Muscle of leg (tissue), 11 donors: ENCODE results near the gene TPSG1. TPM values are rescaled to one million over a fixed set of nuclear protein-coding genes. Genes with fewer than 3 reads are reported as not detected.

ENCODE experiments used
- DNase-seq: peaks from one replicate; pipeline ENCODE4 v3.0.0; 2013
- H3K27ac ChIP-seq: one replicate; pipeline ENCODE4 v1.5.1; 2013; ENCODE audit warnings: mild to moderate bottlenecking, low read length, control low read depth
- H3K27me3 ChIP-seq: one replicate; pipeline ENCODE4 v1.6.1; 2013; ENCODE audit warnings: low read length; ENCODE audit not compliant: control insufficient read depth, insufficient read depth
- H3K36me3 ChIP-seq: one replicate; pipeline ENCODE4 v1.6.1; 2013; ENCODE audit warnings: low read length; ENCODE audit not compliant: control insufficient read depth, insufficient read depth
- H3K4me1 ChIP-seq: one replicate; pipeline ENCODE4 v1.6.1; 2013; ENCODE audit warnings: low read length; ENCODE audit not compliant: control insufficient read depth, insufficient read depth
- H3K4me3 ChIP-seq: one replicate; pipeline ENCODE4 v1.5.1; 2013; ENCODE audit warnings: low read length, control low read depth
- H3K9me3 ChIP-seq: replicated peaks from 2 replicates; pipeline ENCODE4 v1.6.1; 2013; ENCODE audit warnings: low read depth, low read length; ENCODE audit not compliant: control insufficient read depth
- whole genome bisulfite sequencing: methylation state at CpG from one replicate; pipeline ENCODE4 v1.1.5; 2013; ENCODE audit warnings: missing lambda C conversion rate; ENCODE audit not compliant: insufficient coverage; 5-methylcytosine and 5-hydroxymethylcytosine counted together
- polyA plus RNA-seq, 8 donors: library from polyadenylated mRNA; unstranded; fragments of 120-200 nt; gene quantifications; one replicate each; pipeline versions ENCODE4 v1.2.1 to v1.2.3, GENCODE V29; 2013; ENCODE audit warnings: inconsistent platforms in 1 of 8, low replicate concordance in 1 of 8; ENCODE audit not compliant: insufficient read length in 8 of 8, insufficient read depth in 1 of 8
- total RNA-seq: library from RNA; stranded (reverse); fragments of 120-200 nt; gene quantifications from one replicate; pipeline ENCODE4 v1.2.4, GENCODE V29; 2013

TPSG1 gene
- total and polyA plus RNA-seq, 9 donors, result 0.98 to 3.7 (median 1.7) TPM; not detected in 1

GRCh38 chr16:1264345-1265089 lies 39.4 kb upstream of the TPSG1 start:
- no peak for DNase-seq
- peaks cover 53% of the 10 kb centered on the region for H3K27me3 ChIP-seq
- H3K4me1 ChIP-seq, result no peaks in the 10 kb centered on the region
- WGBS, result 92% methylated on average over 16 of the region's 16 CpGs
- H3K4me3 ChIP-seq, result no peak overlapping the region
- H3K27ac ChIP-seq, result no peak overlapping the region
- H3K9me3 ChIP-seq, result no peaks in the 10 kb centered on the region
- no peaks in the 10 kb centered on the region for H3K36me3 ChIP-seq

- Histone ChIP-seq H3K4me1 (peaks cover 4% of the 10 kb centered on the region), H3K36me3 (no peaks in the 10 kb centered on the region), H3K4me3 (no peak overlapping the region), H3K27me3 (peaks cover 57% of the 10 kb centered on the region), H3K27ac (no peak overlapping the region), H3K9me3 (no peaks in the 10 kb centered on the region)
- WGBS, result 74% methylated on average over 15 of the region's 15 CpGs
- no peak for DNase-seq
These were observed 38.7 kb upstream of the TPSG1 start for GRCh38 chr16:1263591-1264344.

- Histone ChIP-seq H3K27me3 (peaks cover 59% of the 10 kb centered on the region), H3K4me3 (no peak overlapping the region), H3K4me1 (peaks cover 5% of the 10 kb centered on the region), H3K9me3 (no peaks in the 10 kb centered on the region), H3K27ac (no peak overlapping the region), H3K36me3 (no peaks in the 10 kb centered on the region)
- DNase-seq, result no peak
- 78% methylated on average over 9 of the region's 9 CpGs for WGBS
These were observed 37.8 kb upstream of the TPSG1 start for GRCh38 chr16:1262846-1263221.

- no peaks in the 10 kb centered on the region for H3K9me3 ChIP-seq
- peaks cover 64% of the 10 kb centered on the region for H3K27me3 ChIP-seq
- 72% methylated on average over 29 of the region's 32 CpGs for WGBS
- H3K4me3 ChIP-seq, result no peak overlapping the region
- DNase-seq, result no peak
- peaks cover 5% of the 10 kb centered on the region for H3K4me1 ChIP-seq
- H3K27ac ChIP-seq, result no peak overlapping the region
- no peaks in the 10 kb centered on the region for H3K36me3 ChIP-seq
These were observed 37.3 kb upstream of the TPSG1 start for GRCh38 chr16:1262210-1262845.

- Histone ChIP-seq H3K4me3 (no peak overlapping the region), H3K36me3 (no peaks in the 10 kb centered on the region), H3K27ac (no peak overlapping the region), H3K9me3 (no peaks in the 10 kb centered on the region), H3K4me1 (peaks cover 5% of the 10 kb centered on the region), H3K27me3 (peaks cover 61% of the 10 kb centered on the region)
- DNase-seq, result no peak
- 6% methylated on average over 30 of the region's 47 CpGs for WGBS
These were observed 36.2 kb upstream of the TPSG1 start for GRCh38 chr16:1261131-1261892.

- no peaks in the 10 kb centered on the region for H3K36me3 ChIP-seq
- no peaks in the 10 kb centered on the region for H3K9me3 ChIP-seq
- no peak overlapping the region for H3K27ac ChIP-seq
- peaks cover 57% of the 10 kb centered on the region for H3K27me3 ChIP-seq
- H3K4me3 ChIP-seq, result no peak overlapping the region
- WGBS, result 66% methylated on average over 34 of the region's 36 CpGs
- DNase-seq, result no peak
- peaks cover 5% of the 10 kb centered on the region for H3K4me1 ChIP-seq
These were observed 35.1 kb upstream of the TPSG1 start for GRCh38 chr16:1260101-1260680.

- 22% methylated on average over 4 of the region's 11 CpGs for WGBS
- no peak for DNase-seq
These were observed 34.6 kb upstream of the TPSG1 start for GRCh38 chr16:1259760-1260068.

GRCh38 chr16:1258906-1259759 lies 34.1 kb upstream of the TPSG1 start:
- peaks cover 5% of the 10 kb centered on the region for H3K4me1 ChIP-seq
- DNase-seq, result no peak
- H3K27ac ChIP-seq, result no peak overlapping the region
- H3K36me3 ChIP-seq, result no peaks in the 10 kb centered on the region
- H3K9me3 ChIP-seq, result no peaks in the 10 kb centered on the region
- H3K27me3 ChIP-seq, result peaks cover 57% of the 10 kb centered on the region
- WGBS, result 9% methylated on average over 36 of the region's 42 CpGs
- H3K4me3 ChIP-seq, result no peak overlapping the region

More at GRCh38 chr16:1259760-1260068, 34.6 kb upstream of the TPSG1 start:
- no peak overlapping the region for H3K4me3 ChIP-seq
- no peaks in the 10 kb centered on the region for H3K36me3 ChIP-seq
- no peak overlapping the region for H3K27ac ChIP-seq
- peaks cover 57% of the 10 kb centered on the region for H3K27me3 ChIP-seq
- peaks cover 5% of the 10 kb centered on the region for H3K4me1 ChIP-seq
- H3K9me3 ChIP-seq, result no peaks in the 10 kb centered on the region

GRCh38 chr16:1258225-1258600 lies 33.1 kb upstream of the TPSG1 start:
- DNase-seq, result no peak
- Histone ChIP-seq H3K9me3 (no peaks in the 10 kb centered on the region), H3K4me1 (peaks cover 5% of the 10 kb centered on the region), H3K27ac (no peak overlapping the region), H3K4me3 (no peak overlapping the region), H3K36me3 (no peaks in the 10 kb centered on the region), H3K27me3 (peaks cover 54% of the 10 kb centered on the region)
- WGBS, result 69% methylated on average over 12 of the region's 12 CpGs
